Measurements from ENCODE around the gene AMIGO3. TPM values are rescaled to one million over a fixed set of nuclear protein-coding genes. Genes with fewer than 3 reads are reported as not detected.
A peak's percentile ranks its signal among the peaks of the same experiment; 100 is the strongest.
"Not testable (repeated sequence)": the region's sequence is repeated elsewhere in the genome, so short reads cannot be mapped to it uniquely, and the experiment has no call there.

The AMIGO3 gene
- polyA plus RNA-seq, 4 donors = 0.81 to 1.1 (median 0.84) TPM; not detected in 1

- FAIRE-seq; H3K27ac ChIP-seq (ENCODE audit: low read depth in 1 of 3, low read length in 2 of 3); DNase-seq; H3K9me3 ChIP-seq (ENCODE audit: control insufficient read depth in 2 of 2, insufficient read depth in 1 of 2, low read depth in 1 of 2, low read length in 1 of 2); H3K27me3 ChIP-seq (ENCODE audit: control insufficient read depth in 3 of 3, insufficient read depth in 3 of 3, low read length in 3 of 3); H3K4me3 ChIP-seq (ENCODE audit: low read depth in 1 of 3, low read length in 3 of 3): not testable (repeated sequence)
- peaks cover 0 to 47% (median 17%) of the 10 kb centered on the region in 3 donors for H3K36me3 ChIP-seq (ENCODE audit: control insufficient read depth in 3 of 3, insufficient read depth in 2 of 3, low read depth in 1 of 3, low read length in 3 of 3)
- peaks cover 0 to 11% (median 2%) of the 10 kb centered on the region in 3 donors for H3K4me1 ChIP-seq (ENCODE audit: control insufficient read depth in 3 of 3, insufficient read depth in 2 of 3, low read depth in 1 of 3, low read length in 2 of 3)
- WGBS, 3 donors = 35 to 52% (median 48%) methylated on average over 6 of the region's 6 CpGs
Measured at GRCh38 chr3:49694409-49695070, 24.9 kb downstream of the AMIGO3 start.

GRCh38 chr3:49691481-49691880 lies 28.0 kb downstream of the AMIGO3 start:
- not testable (repeated sequence) for H3K9me3 ChIP-seq (ENCODE audit: control insufficient read depth in 2 of 2, insufficient read depth in 1 of 2, low read depth in 1 of 2, low read length in 1 of 2); FAIRE-seq; H3K27me3 ChIP-seq (ENCODE audit: control insufficient read depth in 3 of 3, insufficient read depth in 3 of 3, low read length in 3 of 3)
- Histone ChIP-seq H3K4me3 (ENCODE audit: low read depth in 1 of 3, low read length in 3 of 3) (peak overlapping the region in 1 of 3 donors; percentile 30), H3K4me1 (ENCODE audit: control insufficient read depth in 3 of 3, insufficient read depth in 2 of 3, low read depth in 1 of 3, low read length in 2 of 3) (peaks cover 0 to 30% (median 2%) of the 10 kb centered on the region in 3 donors), H3K27ac (ENCODE audit: low read depth in 1 of 3, low read length in 2 of 3) (peak overlapping the region in 1 of 3 donors; percentile 30), H3K36me3 (ENCODE audit: control insufficient read depth in 3 of 3, insufficient read depth in 2 of 3, low read depth in 1 of 3, low read length in 3 of 3) (peaks cover 0 to 19% (median 0%) of the 10 kb centered on the region in 3 donors)
- 16 to 71% (median 33%) methylated on average over 3 of the region's 3 CpGs for WGBS, 3 donors
- DNase-seq = peak in 1 of 2 donors; percentile 89

GRCh38 chr3:49690856-49691255 lies 28.6 kb downstream of the AMIGO3 start:
- H3K27ac ChIP-seq (ENCODE audit: low read depth in 1 of 3, low read length in 2 of 3); H3K9me3 ChIP-seq (ENCODE audit: control insufficient read depth in 2 of 2, insufficient read depth in 1 of 2, low read depth in 1 of 2, low read length in 1 of 2): not testable (repeated sequence)

GRCh38 chr3:49689908-49690624 lies 29.4 kb downstream of the AMIGO3 start:
- peak; percentile 20 to 30 for DNase-seq
- not testable (repeated sequence) for H3K9me3 ChIP-seq (ENCODE audit: control insufficient read depth in 2 of 2, insufficient read depth in 1 of 2, low read depth in 1 of 2, low read length in 1 of 2); H3K27me3 ChIP-seq (ENCODE audit: control insufficient read depth in 3 of 3, insufficient read depth in 3 of 3, low read length in 3 of 3); FAIRE-seq
- H3K27ac ChIP-seq (ENCODE audit: low read depth in 1 of 3, low read length in 2 of 3) = peak overlapping the region in 2 of 3 donors; percentile 87 to 96
- WGBS, 3 donors = 6 to 8% (median 7%) methylated on average over 16 of the region's 16 CpGs
- peaks cover 0 to 20% (median 0%) of the 10 kb centered on the region in 3 donors for H3K36me3 ChIP-seq (ENCODE audit: control insufficient read depth in 3 of 3, insufficient read depth in 2 of 3, low read depth in 1 of 3, low read length in 3 of 3)
- H3K4me3 ChIP-seq (ENCODE audit: low read depth in 1 of 3, low read length in 3 of 3) = peak overlapping the region; percentile 76 to 93 (median 90)
- peaks cover 0 to 30% (median 2%) of the 10 kb centered on the region in 3 donors for H3K4me1 ChIP-seq (ENCODE audit: control insufficient read depth in 3 of 3, insufficient read depth in 2 of 3, low read depth in 1 of 3, low read length in 2 of 3)

More at GRCh38 chr3:49690856-49691255, 28.6 kb downstream of the AMIGO3 start:
- not testable (repeated sequence) for H3K27me3 ChIP-seq (ENCODE audit: control insufficient read depth in 3 of 3, insufficient read depth in 3 of 3, low read length in 3 of 3); DNase-seq; FAIRE-seq
- Histone ChIP-seq H3K4me1 (ENCODE audit: control insufficient read depth in 3 of 3, insufficient read depth in 2 of 3, low read depth in 1 of 3, low read length in 2 of 3) (peaks cover 0 to 30% (median 2%) of the 10 kb centered on the region in 3 donors), H3K36me3 (ENCODE audit: control insufficient read depth in 3 of 3, insufficient read depth in 2 of 3, low read depth in 1 of 3, low read length in 3 of 3) (peaks cover 0 to 19% (median 0%) of the 10 kb centered on the region in 3 donors), H3K4me3 (ENCODE audit: low read depth in 1 of 3, low read length in 3 of 3) (peak overlapping the region in 2 of 3 donors; percentile 30 to 76)
- 65 to 95% (median 76%) methylated on average over 3 of the region's 3 CpGs for WGBS, 3 donors

GRCh38 chr3:49689046-49689907 lies 30.2 kb downstream of the AMIGO3 start, which contains the start of the genes MST1 and RNF123:
TSS of gene MST1 (minus strand) at chr3:49689474. CDS start at chr3:49688691, 783 bp downstream.
TSS of gene RNF123 (plus strand) at chr3:49689557. CDS start at chr3:49691166, 1,609 bp downstream.
- Histone ChIP-seq H3K4me3 (ENCODE audit: low read depth in 1 of 3, low read length in 3 of 3) (peak within 1 kb of the TSS; percentile 76 to 93 (median 90)), H3K9me3 (ENCODE audit: control insufficient read depth in 2 of 2, insufficient read depth in 1 of 2, low read depth in 1 of 2, low read length in 1 of 2) (no peaks in the 10 kb centered on the region), H3K27me3 (ENCODE audit: control insufficient read depth in 3 of 3, insufficient read depth in 3 of 3, low read length in 3 of 3) (no peaks in the 10 kb centered on the region), H3K4me1 (ENCODE audit: control insufficient read depth in 3 of 3, insufficient read depth in 2 of 3, low read depth in 1 of 3, low read length in 2 of 3) (peaks cover 0 to 30% (median 2%) of the 10 kb centered on the region in 3 donors), H3K36me3 (ENCODE audit: control insufficient read depth in 3 of 3, insufficient read depth in 2 of 3, low read depth in 1 of 3, low read length in 3 of 3) (peaks cover 0 to 20% (median 0%) of the 10 kb centered on the region in 3 donors), H3K27ac (ENCODE audit: low read depth in 1 of 3, low read length in 2 of 3) (peak within 1 kb of the TSS; percentile 66 to 96 (median 87))
- 1 to 3% (median 2%) methylated on average over 46 to 66 of the region's 66 CpGs for WGBS, 3 donors
- FAIRE-seq (no peak), DNase-seq (peak; percentile 85 to 96)

- Histone ChIP-seq H3K4me3 (ENCODE audit: low read depth in 1 of 3, low read length in 3 of 3) (peak overlapping the region in 2 of 3 donors; percentile 76 to 93), H3K27ac (ENCODE audit: low read depth in 1 of 3, low read length in 2 of 3) (peak overlapping the region; percentile 66 to 96 (median 87)), H3K36me3 (ENCODE audit: control insufficient read depth in 3 of 3, insufficient read depth in 2 of 3, low read depth in 1 of 3, low read length in 3 of 3) (peaks cover 0 to 26% (median 2%) of the 10 kb centered on the region in 3 donors), H3K4me1 (ENCODE audit: control insufficient read depth in 3 of 3, insufficient read depth in 2 of 3, low read depth in 1 of 3, low read length in 2 of 3) (peaks cover 0 to 30% (median 2%) of the 10 kb centered on the region in 3 donors)
- peak; percentile 32 to 78 for DNase-seq
- FAIRE-seq; H3K9me3 ChIP-seq (ENCODE audit: control insufficient read depth in 2 of 2, insufficient read depth in 1 of 2, low read depth in 1 of 2, low read length in 1 of 2); H3K27me3 ChIP-seq (ENCODE audit: control insufficient read depth in 3 of 3, insufficient read depth in 3 of 3, low read length in 3 of 3): not testable (repeated sequence)
- 46 to 67% (median 51%) methylated on average over 4 to 7 of the region's 7 CpGs for WGBS, 3 donors
Measured at GRCh38 chr3:49688338-49689045, 31.0 kb downstream of the AMIGO3 start.

GRCh38 chr3:49687424-49687795 lies 32.1 kb downstream of the AMIGO3 start:
- not testable (repeated sequence) for FAIRE-seq
- H3K4me3 ChIP-seq (ENCODE audit: low read depth in 1 of 3, low read length in 3 of 3) = peak overlapping the region in 1 of 3 donors; percentile 66
- H3K4me1 ChIP-seq (ENCODE audit: control insufficient read depth in 3 of 3, insufficient read depth in 2 of 3, low read depth in 1 of 3, low read length in 2 of 3) = peaks cover 0 to 30% (median 2%) of the 10 kb centered on the region in 3 donors

More at GRCh38 chr3:49687424-49687795, 32.1 kb downstream of the AMIGO3 start:
- WGBS, 3 donors = 78 to 91% (median 89%) methylated on average over 9 to 12 of the region's 12 CpGs
- not testable (repeated sequence) for DNase-seq; H3K9me3 ChIP-seq (ENCODE audit: control insufficient read depth in 2 of 2, insufficient read depth in 1 of 2, low read depth in 1 of 2, low read length in 1 of 2); H3K27me3 ChIP-seq (ENCODE audit: control insufficient read depth in 3 of 3, insufficient read depth in 3 of 3, low read length in 3 of 3)
- peak overlapping the region in 1 of 3 donors; percentile 85 for H3K27ac ChIP-seq (ENCODE audit: low read depth in 1 of 3, low read length in 2 of 3)
- peaks cover 5 to 37% (median 10%) of the 10 kb centered on the region in 3 donors for H3K36me3 ChIP-seq (ENCODE audit: control insufficient read depth in 3 of 3, insufficient read depth in 2 of 3, low read depth in 1 of 3, low read length in 3 of 3)
